NCI-H1930 (cell line): ENCODE data around the gene COX14.
A peak's percentile ranks its signal among the peaks of the same experiment; 100 is the strongest.

Experiments used
- DNase-seq, 2 experiments: peaks; one replicate each; lab custom pipeline; 2025; lab: John Stamatoyannopoulos, UW

COX14 gene

GRCh38 chr12:50084775-50085614, 27.0 kb upstream of the COX14 start, which contains the start of gene SMARCD1:
Gene SMARCD1, plus strand, starts transcription at chr12:50085342. Its CDS starts 28 bp downstream, at chr12:50085370.
- peak; percentile 91 to 94 for DNase-seq

GRCh38 chr12:50085615-50086072, 26.4 kb upstream of the COX14 start:
- DNase-seq, result no peak

GRCh38 chr12:50086148-50086547, 25.9 kb upstream of the COX14 start:
- DNase-seq, result no peak

GRCh38 chr12:50087151-50087550, 24.9 kb upstream of the COX14 start:
- DNase-seq, result no peak

GRCh38 chr12:50087995-50088394, 24.0 kb upstream of the COX14 start:
- no peak for DNase-seq

GRCh38 chr12:50088577-50089335, 23.3 kb upstream of the COX14 start:
- peak; percentile 22 to 48 for DNase-seq

- no peak for DNase-seq
These were observed 22.3 kb upstream of the COX14 start for GRCh38 chr12:50089730-50090129.

GRCh38 chr12:50090391-50090790, 21.6 kb upstream of the COX14 start:
- no peak for DNase-seq

GRCh38 chr12:50097952-50098351, 14.1 kb upstream of the COX14 start:
- no peak for DNase-seq

GRCh38 chr12:50099302-50100008, 12.6 kb upstream of the COX14 start:
- DNase-seq, result no peak

GRCh38 chr12:50100561-50100960, 11.5 kb upstream of the COX14 start:
- no peak for DNase-seq

- no peak for DNase-seq
These were observed 10.4 kb upstream of the COX14 start for GRCh38 chr12:50101663-50102062.

GRCh38 chr12:50102131-50102531, 9.9 kb upstream of the COX14 start:
- DNase-seq, result no peak

GRCh38 chr12:50102646-50103309, 9.3 kb upstream of the COX14 start:
- DNase-seq, result no peak

- no peak for DNase-seq
These were observed 8.7 kb upstream of the COX14 start for GRCh38 chr12:50103351-50103750.

- no peak for DNase-seq
These were observed 8.2 kb upstream of the COX14 start, which contains the start of gene GPD1 for GRCh38 chr12:50103767-50104321. Gene GPD1, plus strand, starts transcription at chr12:50104008. Its CDS starts 43 bp downstream, at chr12:50104051.

GRCh38 chr12:50104417-50105366, 7.3 kb upstream of the COX14 start:
- DNase-seq, result no peak

- DNase-seq, result no peak
These were observed 6.1 kb upstream of the COX14 start for GRCh38 chr12:50105913-50106450.

GRCh38 chr12:50106907-50107306, 5.1 kb upstream of the COX14 start:
- no peak for DNase-seq
